A549 (cell line): ENCODE results near the gene ATXN7L1.
A peak's percentile ranks its signal among the peaks of the same experiment; 100 is the strongest.

Experiments
- HDAC2 ChIP-seq: fragments of 200-600 bp; sonication (generic); IDR thresholded peaks from 2 replicates; pipeline ENCODE4 v1.6.1; 2016
- MAX ChIP-seq: IDR thresholded peaks from 2 replicates; pipeline ENCODE4 v1.6.1; 2012
- NR3C1 ChIP-seq: fragments of >200 bp; sonication (Bioruptor Twin); formaldehyde crosslinking; IDR thresholded peaks from 3 replicates; pipeline ENCODE4 v1.6.1; 2017
- PBX3 ChIP-seq: IDR thresholded peaks from 2 replicates; pipeline ENCODE4 v1.6.1; 2012
- RAD21 ChIP-seq, 2 experiments: fragments of >200 bp in 1 of 2; sonication (Bioruptor Twin) in 1 of 2; formaldehyde crosslinking in 1 of 2; IDR thresholded peaks in 1 of 2; conservative IDR thresholded peaks in 1 of 2; 2 replicates in 1 of 2; 3 replicates in 1 of 2; pipeline ENCODE4 v1.6.1; 2012 to 2018; ENCODE audit warnings: inconsistent platforms in 1 of 2
- REST ChIP-seq: fragments of 200-600 bp; sonication (generic); IDR thresholded peaks from 2 replicates; pipeline ENCODE4 v1.6.1; 2016; ENCODE audit warnings: antibody characterized with exemption, mild to moderate bottlenecking, moderate library complexity
- USF2 ChIP-seq: fragments of 450-650 bp; IDR thresholded peaks from 2 replicates; pipeline ENCODE4 v1.6.1; 2014; ENCODE audit warnings: antibody characterized with exemption
- TF ChIP-seq, protein P1 (sequence below): fragments of >200 bp; sonication (Bioruptor Twin); formaldehyde crosslinking; IDR thresholded peaks from 3 replicates; pipeline ENCODE4 v1.5.1; 2016

- TF ChIP-seq, protein P1, sequence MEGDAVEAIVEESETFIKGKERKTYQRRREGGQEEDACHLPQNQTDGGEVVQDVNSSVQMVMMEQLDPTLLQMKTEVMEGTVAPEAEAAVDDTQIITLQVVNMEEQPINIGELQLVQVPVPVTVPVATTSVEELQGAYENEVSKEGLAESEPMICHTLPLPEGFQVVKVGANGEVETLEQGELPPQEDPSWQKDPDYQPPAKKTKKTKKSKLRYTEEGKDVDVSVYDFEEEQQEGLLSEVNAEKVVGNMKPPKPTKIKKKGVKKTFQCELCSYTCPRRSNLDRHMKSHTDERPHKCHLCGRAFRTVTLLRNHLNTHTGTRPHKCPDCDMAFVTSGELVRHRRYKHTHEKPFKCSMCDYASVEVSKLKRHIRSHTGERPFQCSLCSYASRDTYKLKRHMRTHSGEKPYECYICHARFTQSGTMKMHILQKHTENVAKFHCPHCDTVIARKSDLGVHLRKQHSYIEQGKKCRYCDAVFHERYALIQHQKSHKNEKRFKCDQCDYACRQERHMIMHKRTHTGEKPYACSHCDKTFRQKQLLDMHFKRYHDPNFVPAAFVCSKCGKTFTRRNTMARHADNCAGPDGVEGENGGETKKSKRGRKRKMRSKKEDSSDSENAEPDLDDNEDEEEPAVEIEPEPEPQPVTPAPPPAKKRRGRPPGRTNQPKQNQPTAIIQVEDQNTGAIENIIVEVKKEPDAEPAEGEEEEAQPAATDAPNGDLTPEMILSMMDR: no peak
- TF ChIP-seq USF2: no peak
- TF ChIP-seq REST: no peak
- no peak for TF ChIP-seq HDAC2
- peak; percentile 74 for TF ChIP-seq MAX
- no peak for TF ChIP-seq PBX3
- TF ChIP-seq RAD21 (conservative IDR thresholded peaks at IDR 0.05 in 1 of 2, IDR thresholded peaks at IDR 0.05 in 1 of 2): no peak
- TF ChIP-seq NR3C1: no peak
These were observed 69.6 kb downstream of the ATXN7L1 start for GRCh38 chr7:105806592-105807447.
